A673 (cell line): Measurements from ENCODE around the gene MYT1. TPM values are rescaled to one million over a fixed set of nuclear protein-coding genes. Genes with fewer than 3 reads are reported as not detected.

Experiments
- BruUV-seq: library from RNA; stranded (reverse); fragments of 400-500 nt; replicated peaks from 2 replicates; lab custom pipeline; 2021; lab: Mats Ljungman, UMichigan
- CTCF ChIA-PET: fragments of 300-600 bp; sonication (Branson Sonifier 250); formaldehyde crosslinking; loops from one replicate; lab custom pipeline; 2022; ENCODE audit warnings: antibody characterized with exemption; lab: Charles Lee
- POLR2A ChIA-PET: fragments of 300-600 bp; sonication (Branson Sonifier 250); formaldehyde crosslinking; loops from one replicate; lab custom pipeline; 2022; ENCODE audit warnings: antibody characterized with exemption; ENCODE audit not compliant: low non-redundant PET; lab: Charles Lee
- DNase-seq: peaks from one replicate; pipeline ENCODE4 v3.0.0-alpha.2; 2015; ENCODE audit warnings: low spot score
- H3K27ac ChIP-seq: fragments of 200-600 bp; sonication (generic); 2 replicates; pipeline ENCODE4 v1.5.1; 2016; ENCODE audit warnings: mixed run types, low read depth, mild to moderate bottlenecking, mixed read lengths, antibody characterized with exemption, low read length; ENCODE audit not compliant: poor library complexity, severe bottlenecking
- H3K27me3 ChIP-seq: fragments of 200-600 bp; sonication (generic); replicated peaks from 2 replicates; pipeline ENCODE4 v1.6.1; 2017; ENCODE audit warnings: mixed run types, low read depth, mild to moderate bottlenecking, mixed read lengths, antibody characterized with exemption, low read length; ENCODE audit not compliant: insufficient read depth, poor library complexity
- H3K36me3 ChIP-seq: fragments of 200-600 bp; sonication (generic); 2 replicates; pipeline ENCODE4 v1.6.1; 2016; ENCODE audit warnings: mixed run types, mild to moderate bottlenecking, mixed read lengths, antibody characterized with exemption, low read length; ENCODE audit not compliant: insufficient read depth, poor library complexity, severe bottlenecking
- H3K4me1 ChIP-seq: fragments of 200-600 bp; sonication (generic); 2 replicates; pipeline ENCODE4 v1.6.1; 2017; ENCODE audit warnings: mixed run types, mild to moderate bottlenecking, mixed read lengths, antibody characterized with exemption, low read length; ENCODE audit not compliant: insufficient read depth, poor library complexity, severe bottlenecking
- H3K4me3 ChIP-seq: fragments of 200-600 bp; sonication (generic); 2 replicates; pipeline ENCODE4 v1.5.1; 2016; ENCODE audit warnings: low read depth, mixed run types, mild to moderate bottlenecking, mixed read lengths, low read length; ENCODE audit not compliant: poor library complexity, severe bottlenecking
- H3K9me3 ChIP-seq: fragments of 200-600 bp; sonication (generic); 2 replicates; pipeline ENCODE4 v1.6.1; 2016; ENCODE audit warnings: mixed run types, low read depth, mild to moderate bottlenecking, mixed read lengths, antibody characterized with exemption, low read length; ENCODE audit not compliant: poor library complexity, severe bottlenecking
- EZH2 ChIP-seq: fragments of 200-600 bp; sonication (generic); IDR thresholded peaks from 2 replicates; pipeline ENCODE4 v1.6.1; 2017; ENCODE audit warnings: borderline replicate concordance, low read depth, mild to moderate bottlenecking, mixed read lengths, antibody characterized with exemption, low read length; ENCODE audit not compliant: poor library complexity, severe bottlenecking
- intact Hi-C: fragments of 100-400 bp; cut with micrococcal nuclease; formaldehyde crosslinking; loops from one replicate; pipeline ENCODE4 v1.10.0; 2022; ENCODE audit not compliant: unreplicated experiment
- total RNA-seq: library from RNA; stranded (reverse); gene quantifications from 2 replicates; pipeline ENCODE4 v1.2.3, GENCODE V29; 2021
- TF ChIP-seq, protein P1 (sequence below): fragments of 300-800, 200-600 bp; sonication (generic); conservative IDR thresholded peaks from 2 replicates; pipeline ENCODE4 v1.5.1; 2017; ENCODE audit warnings: low read depth, mild to moderate bottlenecking, antibody characterized with exemption, low read length, moderate library complexity, mixed read lengths

Gene MYT1
- total RNA-seq, 1 experiment from 2014 or later = not detected

GRCh38 chr20:64183313-64183712, 19.1 kb downstream of the MYT1 start:
- Histone ChIP-seq H3K4me1 (no peaks in the 10 kb centered on the region), H3K27me3 (peaks cover 28% of the 10 kb centered on the region), H3K9me3 (no peaks in the 10 kb centered on the region), H3K27ac (no peak overlapping the region), H3K36me3 (no peaks in the 10 kb centered on the region), H3K4me3 (no peak overlapping the region)
- TF ChIP-seq EZH2 = no peak
- no TSS peak for BruUV-seq
- intact Hi-C loops = no loop called here
- ChIA-PET POLR2A (no interaction called here), CTCF (no interaction called here)
- no peak for DNase-seq

- Histone ChIP-seq H3K4me3 (no peak overlapping the region), H3K27ac (no peak overlapping the region), H3K4me1 (peaks cover 5% of the 10 kb centered on the region), H3K9me3 (no peaks in the 10 kb centered on the region), H3K36me3 (no peaks in the 10 kb centered on the region), H3K27me3 (peaks cover 28% of the 10 kb centered on the region)
- TF ChIP-seq, protein P1, sequence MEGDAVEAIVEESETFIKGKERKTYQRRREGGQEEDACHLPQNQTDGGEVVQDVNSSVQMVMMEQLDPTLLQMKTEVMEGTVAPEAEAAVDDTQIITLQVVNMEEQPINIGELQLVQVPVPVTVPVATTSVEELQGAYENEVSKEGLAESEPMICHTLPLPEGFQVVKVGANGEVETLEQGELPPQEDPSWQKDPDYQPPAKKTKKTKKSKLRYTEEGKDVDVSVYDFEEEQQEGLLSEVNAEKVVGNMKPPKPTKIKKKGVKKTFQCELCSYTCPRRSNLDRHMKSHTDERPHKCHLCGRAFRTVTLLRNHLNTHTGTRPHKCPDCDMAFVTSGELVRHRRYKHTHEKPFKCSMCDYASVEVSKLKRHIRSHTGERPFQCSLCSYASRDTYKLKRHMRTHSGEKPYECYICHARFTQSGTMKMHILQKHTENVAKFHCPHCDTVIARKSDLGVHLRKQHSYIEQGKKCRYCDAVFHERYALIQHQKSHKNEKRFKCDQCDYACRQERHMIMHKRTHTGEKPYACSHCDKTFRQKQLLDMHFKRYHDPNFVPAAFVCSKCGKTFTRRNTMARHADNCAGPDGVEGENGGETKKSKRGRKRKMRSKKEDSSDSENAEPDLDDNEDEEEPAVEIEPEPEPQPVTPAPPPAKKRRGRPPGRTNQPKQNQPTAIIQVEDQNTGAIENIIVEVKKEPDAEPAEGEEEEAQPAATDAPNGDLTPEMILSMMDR = no peak
- no peak for TF ChIP-seq EZH2
- no peak for DNase-seq
- CTCF ChIA-PET = no interaction called here
- POLR2A ChIA-PET = no interaction called here
- intact Hi-C loops = no loop called here
- no TSS peak for BruUV-seq
Measured at GRCh38 chr20:64184795-64185194, 20.5 kb downstream of the MYT1 start.

DNA sequence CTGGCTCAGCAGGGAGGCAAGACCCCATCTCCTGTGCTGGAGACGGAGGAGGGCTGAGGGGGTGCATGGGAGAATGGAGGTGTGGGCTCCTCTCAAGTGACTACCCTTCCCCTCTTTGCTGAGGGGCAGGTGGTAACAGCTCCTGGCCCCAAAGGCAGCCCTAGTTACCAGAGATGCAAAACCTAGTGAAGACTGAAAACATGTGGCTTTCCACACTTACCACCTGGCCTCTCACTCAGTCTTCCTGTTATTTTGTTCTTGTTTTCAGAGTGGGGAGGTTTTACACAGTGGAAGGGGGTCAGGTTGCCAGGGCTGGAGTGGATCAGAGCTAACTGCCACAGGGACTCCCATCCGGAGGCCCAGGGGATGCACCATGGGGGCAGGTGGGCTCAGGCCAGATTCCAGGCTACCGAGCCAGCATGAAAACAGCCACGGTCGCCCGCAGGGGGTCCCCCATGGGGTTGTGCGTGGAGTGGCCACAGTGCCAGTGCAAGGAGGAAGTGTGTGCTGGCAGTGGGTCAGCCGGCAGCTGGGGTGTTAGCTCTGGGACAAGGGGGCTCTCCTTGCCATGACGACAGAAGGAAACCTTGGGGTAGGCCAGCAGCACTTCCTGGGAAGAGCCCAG, 21.1 kb downstream of the MYT1 start:
- no peak overlapping the region for H3K4me3 ChIP-seq
- POLR2A ChIA-PET = no interaction called here
- peaks cover 28% of the 10 kb centered on the region for H3K27me3 ChIP-seq
- intact Hi-C loops = no loop called here
- no peak for DNase-seq
- no peak overlapping the region for H3K27ac ChIP-seq
- H3K36me3 ChIP-seq = no peaks in the 10 kb centered on the region
- peaks cover 5% of the 10 kb centered on the region for H3K4me1 ChIP-seq
- CTCF ChIA-PET = no interaction called here
- H3K9me3 ChIP-seq = no peaks in the 10 kb centered on the region
- no TSS peak for BruUV-seq
- no peak for TF ChIP-seq EZH2
- TF ChIP-seq, protein P1 = no peak
